B cell (primary cell): Measurements from ENCODE around the gene MAP4K2. TPM values are rescaled to one million over a fixed set of nuclear protein-coding genes. Genes with fewer than 3 reads are reported as not detected.

Experiments used
- ATAC-seq: fragments of 200-7000 bp; cut with Tn5 transposase; one replicate; pipeline ENCODE4 v1.10.0; 2021; ENCODE audit warnings: low read depth, mild to moderate bottlenecking, moderate number of reproducible peaks, moderate library complexity
- CTCF ChIA-PET: fragments of 350-600 bp; sonication (Branson Sonifier 250); formaldehyde crosslinking; loops from one replicate; lab custom pipeline; 2021; ENCODE audit warnings: antibody characterized with exemption, inconsistent platforms; lab: Charles Lee
- POLR2A ChIA-PET: fragments of 350-600 bp; sonication (Branson Sonifier 250); formaldehyde crosslinking; loops from one replicate; lab custom pipeline; 2021; ENCODE audit warnings: antibody characterized with exemption; lab: Charles Lee
- DNase-seq: peaks from one replicate; pipeline ENCODE4 v3.0.0; 2013
- H2AFZ ChIP-seq: 2 replicates; pipeline ENCODE4 v1.6.1; 2012; ENCODE audit warnings: mild to moderate bottlenecking, low read depth, low read length; ENCODE audit not compliant: insufficient read depth, poor library complexity, severe bottlenecking
- H3K27ac ChIP-seq, 2 donors: 1 replicate in 1 of 2; 2 replicates in 1 of 2; pipeline ENCODE4 v1.5.1; 2012 to 2013; ENCODE audit warnings: low read length in 2 of 2, mild to moderate bottlenecking in 2 of 2, moderate library complexity in 1 of 2
- H3K27me3 ChIP-seq, 4 experiments: fragments of 200-600 bp in 1 of 4; sonication (generic) in 1 of 4; replicated peaks in 1 of 4; 1 replicate in 2 of 4; 2 replicates in 2 of 4; pipeline versions ENCODE4 v1.6.1 to v1.7.0; 2013 to 2016; ENCODE audit warnings: low read length in 3 of 4, mild to moderate bottlenecking in 2 of 4, mixed read lengths in 1 of 4, moderate library complexity in 1 of 4; ENCODE audit not compliant: insufficient read depth in 4 of 4, control insufficient read depth in 3 of 4; ENCODE audit errors: control extremely low read depth in 1 of 4
- H3K36me3 ChIP-seq, 2 experiments: replicated peaks in 1 of 2; 1 replicate in 1 of 2; 2 replicates in 1 of 2; pipeline versions ENCODE4 v1.6.1 to v1.7.1; 2013; ENCODE audit warnings: low read length in 1 of 2; ENCODE audit not compliant: insufficient read depth in 2 of 2, control insufficient read depth in 1 of 2; ENCODE audit errors: control extremely low read depth in 1 of 2, extremely low read depth in 1 of 2
- H3K4me1 ChIP-seq, 2 donors: fragments of 200-600 bp in 1 of 2; sonication (generic) in 1 of 2; 1 replicate in 1 of 2; 2 replicates in 1 of 2; pipeline versions ENCODE4 v1.5.1 to v1.6.1; 2013 to 2017; ENCODE audit warnings: low read length in 2 of 2; ENCODE audit not compliant: control insufficient read depth in 2 of 2, insufficient read depth in 2 of 2
- H3K4me2 ChIP-seq: replicated peaks from 2 replicates; pipeline ENCODE3; 2012; ENCODE audit warnings: mild to moderate bottlenecking, low read depth, low read length; ENCODE audit not compliant: poor library complexity, severe bottlenecking
- H3K4me3 ChIP-seq, 5 experiments: fragments of 200-600 bp in 1 of 5; sonication (generic) in 1 of 5; 1 replicate in 3 of 5; 2 replicates in 2 of 5; pipeline versions ENCODE4 v1.5.1 to v1.7.0; 2011 to 2016; ENCODE audit warnings: low read length in 4 of 5, mild to moderate bottlenecking in 4 of 5, low read depth in 2 of 5, control low read depth in 1 of 5, moderate library complexity in 1 of 5; ENCODE audit not compliant: insufficient read depth in 1 of 5; ENCODE audit errors: control extremely low read depth in 1 of 5, extremely low read depth in 1 of 5
- H3K79me2 ChIP-seq: fragments of 200-600 bp; sonication (generic); one replicate; pipeline ENCODE4 v1.6.0; 2016; ENCODE audit warnings: low read length; ENCODE audit not compliant: control insufficient read depth, insufficient read depth
- H3K9ac ChIP-seq: fragments of 200-600 bp; sonication (generic); 2 replicates; pipeline ENCODE4 v1.6.1; 2017; ENCODE audit warnings: mild to moderate bottlenecking, low read length, moderate library complexity
- H3K9me3 ChIP-seq, 3 donors: one replicate each; pipeline versions ENCODE4 v1.6.1 to v1.7.1; 2013; ENCODE audit warnings: low read length in 2 of 3; ENCODE audit not compliant: control insufficient read depth in 2 of 3, insufficient read depth in 1 of 3; ENCODE audit errors: control extremely low read depth in 1 of 3
- H4K20me1 ChIP-seq: 2 replicates; pipeline ENCODE4 v1.6.0; 2012; ENCODE audit warnings: mild to moderate bottlenecking, low read length; ENCODE audit not compliant: insufficient read depth, control insufficient read depth, poor library complexity, severe bottlenecking
- H3K27ac Mint-ChIP-seq: one replicate; pipeline ENCODE4 v1.8.0; 2021; ENCODE audit warnings: mixed read lengths
- H3K27me3 Mint-ChIP-seq: one replicate; pipeline ENCODE4 v1.8.0; 2021; ENCODE audit warnings: mixed read lengths
- H3K4me1 Mint-ChIP-seq: one replicate; pipeline ENCODE4 v1.8.0; 2021; ENCODE audit warnings: mixed read lengths
- H3K4me3 Mint-ChIP-seq: one replicate; pipeline ENCODE4 v1.8.0; 2021; ENCODE audit warnings: mixed read lengths
- H3K9me3 Mint-ChIP-seq: one replicate; pipeline ENCODE4 v1.8.0; 2022; ENCODE audit warnings: mixed read lengths; ENCODE audit not compliant: insufficient read depth
- CTCF ChIP-seq: fragments of 200-600 bp; IDR thresholded peaks from one replicate; pipeline ENCODE4 v1.8.0; 2022; ENCODE audit warnings: antibody characterized with exemption, mild to moderate bottlenecking
- EZH2 ChIP-seq: IDR thresholded peaks from 2 replicates; pipeline ENCODE4 v1.6.1; 2012; ENCODE audit warnings: borderline replicate concordance, low read depth, mild to moderate bottlenecking, moderate library complexity, low read length; ENCODE audit not compliant: insufficient read depth, poor library complexity, severe bottlenecking
- WGBS: methylation state at CpG from one replicate; pipeline ENCODE4 v1.1.5; 2013; ENCODE audit warnings: missing lambda C conversion rate; ENCODE audit not compliant: insufficient coverage; 5-methylcytosine and 5-hydroxymethylcytosine counted together
- intact Hi-C: fragments of 100-400 bp; cut with micrococcal nuclease; formaldehyde crosslinking; loops from one replicate; pipeline ENCODE4 v1.10.0; 2022
- polyA plus RNA-seq: library from polyadenylated mRNA; depleted of rRNA; stranded (reverse); fragments of >200 nt; gene quantifications from 2 replicates; pipeline ENCODE4 v1.2.3, GENCODE V29; 2012
- total RNA-seq, 2 donors: library from RNA; stranded (reverse); fragments of 120-200 nt in 1 of 2; gene quantifications; 1 replicate in 1 of 2; 2 replicates in 1 of 2; pipeline versions ENCODE4 v1.2.3 to v1.2.4, GENCODE V29; 2013 to 2022

The MAP4K2 gene
- total and polyA plus RNA-seq, 2 donors (not counting 1 experiment from before 2014, with no cell fraction given), result 118 to 163 TPM

GRCh38 chr11:64774144-64774543 lies 28.9 kb downstream of the MAP4K2 start:
- H3K4me1 ChIP-seq, result peaks cover 74 to 75% of the 10 kb centered on the region in 2 donors
- H3K27me3 ChIP-seq, result no peaks in the 10 kb centered on the region
- ChIA-PET CTCF (interaction anchor here (1.1 to 5.9 kb wide), 3 partner anchors 11 to 70 kb away, joined by 3 to 74 read pairs (median 19); partner anchors contain the start of genes CDC42BPG and RASGRP2), POLR2A (interaction anchor here (0.9 to 6.9 kb wide), 4 partner anchors 10 to 30 kb away, joined by 3 to 149 read pairs (median 26); partner anchors contain the start of gene RASGRP2)
- peaks cover 10 to 82% of the 10 kb centered on the region in 2 experiments for H3K36me3 ChIP-seq
- no peak overlapping the region for H3K4me3 ChIP-seq
- H3K4me1 Mint-ChIP-seq, result peaks cover 84% of the 10 kb centered on the region
- ATAC-seq, result no peak
- no peaks in the 10 kb centered on the region for H3K9me3 ChIP-seq
- no peak overlapping the region for H3K9ac ChIP-seq
- H3K27ac Mint-ChIP-seq, result peak overlapping the region; percentile 70
- no peaks in the 10 kb centered on the region for H3K9me3 Mint-ChIP-seq
- TF ChIP-seq CTCF, result no peak
- TF ChIP-seq EZH2, result no peak
- H3K79me2 ChIP-seq, result peaks cover 73% of the 10 kb centered on the region
- intact Hi-C loops, result no loop called here
- no peak for DNase-seq
- 90% methylated on average over 5 of the region's 5 CpGs for WGBS
- H3K4me2 ChIP-seq, result peak overlapping the region; percentile 73
- H3K4me3 Mint-ChIP-seq, result peak overlapping the region; percentile 45
- no peaks in the 10 kb centered on the region for H3K27me3 Mint-ChIP-seq
- H2AFZ ChIP-seq, result no peak overlapping the region
- peaks cover 75% of the 10 kb centered on the region for H4K20me1 ChIP-seq
- H3K27ac ChIP-seq, result peak overlapping the region in 1 of 2 donors; percentile 94

- ATAC-seq, result peak; percentile 35
- Histone ChIP-seq H3K4me1 (peaks cover 91 to 92% of the 10 kb centered on the region in 2 donors), H3K9ac (peak overlapping the region; percentile 53), H3K36me3 (peaks cover 10 to 98% of the 10 kb centered on the region in 2 experiments), H4K20me1 (peaks cover 91% of the 10 kb centered on the region), H3K27ac (peak overlapping the region; percentile 84 to 94), H3K27me3 (no peaks in the 10 kb centered on the region), H3K79me2 (peaks cover 89% of the 10 kb centered on the region), H3K4me3 (peak overlapping the region; percentile 14 to 59 (median 42)), H2AFZ (no peak overlapping the region), H3K9me3 (no peaks in the 10 kb centered on the region), H3K4me2 (peak overlapping the region; percentile 73)
- Mint-ChIP-seq H3K9me3 (no peaks in the 10 kb centered on the region), H3K27me3 (no peaks in the 10 kb centered on the region), H3K4me3 (peak overlapping the region; percentile 79), H3K4me1 (peaks cover 96% of the 10 kb centered on the region), H3K27ac (peak overlapping the region; percentile 84)
- peak; percentile 67 for DNase-seq
- WGBS, result no CpG with 5 or more reads among the region's 3 CpGs
- ChIA-PET CTCF (interaction anchor here (0.7 to 12.2 kb wide), 14 partner anchors 9 to 826 kb away, joined by 3 to 280 read pairs (median 4); partner anchors contain the start of genes MAP4K2 and RASGRP2), POLR2A (interaction anchor here (0.5 to 3.1 kb wide), 22 partner anchors 10 to 1469 kb away, joined by 3 to 47 read pairs (median 4); partner anchors contain the start of genes FAU, MRPL49, PLAAT4 and PYGM)
- intact Hi-C loops, result loop anchor here (1.0 kb wide), 2 partner anchors 8 to 27 kb away; no protein-coding TSS in a partner anchor
- TF ChIP-seq EZH2 (no peak), CTCF (no peak)
Measured at GRCh38 chr11:64772303-64773018, 30.6 kb downstream of the MAP4K2 start.
